HG02759 (cell line): ENCODE data around the gene HDHD3.
"Not testable (repeated sequence)": the region's sequence is repeated elsewhere in the genome, so short reads cannot be mapped to it uniquely, and the experiment has no call there.

Experiments
- ATAC-seq: cut with Tn5 transposase; IDR thresholded peaks from one replicate; pipeline ENCODE4 v1.9.1; 2021; ENCODE audit warnings: mild to moderate bottlenecking, moderate library complexity; ENCODE audit not compliant: unreplicated experiment

Gene HDHD3

DNA sequence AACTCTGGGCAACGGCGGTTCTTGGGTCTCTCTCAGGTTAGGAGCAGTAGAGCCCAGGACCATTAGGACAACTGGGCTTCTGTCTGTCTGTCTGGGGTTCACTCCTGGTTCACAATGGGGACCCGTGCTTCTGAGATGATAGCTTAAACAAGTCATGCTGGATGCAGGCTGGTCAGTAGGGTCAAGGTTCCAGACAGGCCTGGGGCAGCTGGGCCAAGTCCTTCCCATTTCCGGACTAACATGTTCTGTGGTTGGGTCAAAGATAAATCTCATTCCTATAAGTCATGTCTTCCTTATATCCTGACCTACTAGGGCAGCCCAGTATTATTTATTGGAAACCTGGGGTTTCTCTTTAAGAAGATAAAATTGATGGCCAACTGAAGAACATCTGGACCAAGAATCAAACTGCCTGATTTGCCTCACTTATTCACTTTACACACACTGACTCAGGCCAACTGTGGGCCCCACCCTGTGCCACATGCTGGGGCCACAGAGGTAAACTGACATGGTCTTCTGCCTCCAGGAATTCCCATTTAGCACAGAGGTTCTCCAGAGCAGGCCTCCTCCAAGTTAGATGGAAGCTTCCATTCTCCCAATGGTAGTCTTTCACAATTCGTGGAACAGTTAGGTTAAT is 8.3 kb downstream of the HDHD3 start:
- no peak for ATAC-seq

DNA sequence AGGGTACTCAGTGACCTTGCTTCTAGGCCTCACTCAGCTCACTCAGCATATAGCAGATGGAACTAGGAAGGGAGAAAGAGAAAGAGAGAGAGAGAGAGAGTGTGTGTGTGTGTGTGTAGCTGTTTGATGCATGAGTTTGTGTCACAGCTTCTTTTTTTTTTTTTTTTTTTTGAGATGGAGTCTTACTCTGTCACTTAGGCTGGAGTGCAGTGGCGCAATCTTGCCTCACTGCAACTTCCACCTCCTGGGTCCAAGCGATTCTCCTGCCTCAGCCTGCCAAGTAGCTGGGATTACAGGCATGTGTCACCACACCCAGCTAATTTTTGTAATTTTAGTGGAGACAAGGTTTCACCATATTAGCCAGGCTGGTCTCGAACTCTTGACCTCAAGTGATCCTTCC is 11.1 kb downstream of the HDHD3 start:
- ATAC-seq: not testable (repeated sequence)

- ATAC-seq: no peak
Measured at GRCh38 chr9:113364951-113365350, 11.8 kb downstream of the HDHD3 start.

GRCh38 chr9:113363336-113363735 is 13.4 kb downstream of the HDHD3 start:
- no peak for ATAC-seq

DNA sequence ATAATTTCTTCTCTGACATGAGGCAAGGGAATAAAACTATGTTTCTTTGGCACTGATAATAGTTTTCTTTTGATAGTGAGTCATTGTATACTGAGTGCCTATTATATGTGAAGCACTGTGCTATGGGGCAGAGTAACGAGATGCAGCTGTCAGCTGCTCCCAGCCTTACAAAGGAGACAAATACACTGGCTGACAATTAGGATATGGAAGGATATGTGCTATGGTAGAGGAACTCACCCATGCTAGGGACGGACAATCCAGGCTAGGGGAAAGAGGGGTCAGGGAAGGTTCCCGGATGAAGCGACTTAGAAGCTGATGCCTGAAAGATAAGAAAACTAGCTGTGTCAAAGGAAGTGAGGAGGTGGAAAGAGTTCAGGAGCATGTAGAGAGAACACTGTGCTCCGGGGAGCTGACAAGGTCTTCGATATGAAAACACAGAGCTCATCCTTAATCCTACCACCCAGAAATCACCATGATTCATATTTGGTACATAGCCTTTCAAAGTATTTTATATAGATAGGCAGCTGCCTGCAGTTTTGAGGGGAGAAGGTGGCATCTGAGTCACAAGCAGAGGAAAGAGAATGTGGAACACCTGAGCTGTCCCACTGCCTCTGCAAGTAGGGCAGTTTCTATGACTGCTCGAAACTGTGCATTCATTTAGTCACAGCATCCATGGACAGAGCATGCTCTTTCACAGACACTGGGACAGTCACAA is 15.3 kb downstream of the HDHD3 start:
- ATAC-seq: no peak

- no peak for ATAC-seq
Measured at GRCh38 chr9:113360242-113360842, 16.4 kb downstream of the HDHD3 start.

GRCh38 chr9:113359385-113359784 is 17.4 kb downstream of the HDHD3 start:
- ATAC-seq: no peak

DNA sequence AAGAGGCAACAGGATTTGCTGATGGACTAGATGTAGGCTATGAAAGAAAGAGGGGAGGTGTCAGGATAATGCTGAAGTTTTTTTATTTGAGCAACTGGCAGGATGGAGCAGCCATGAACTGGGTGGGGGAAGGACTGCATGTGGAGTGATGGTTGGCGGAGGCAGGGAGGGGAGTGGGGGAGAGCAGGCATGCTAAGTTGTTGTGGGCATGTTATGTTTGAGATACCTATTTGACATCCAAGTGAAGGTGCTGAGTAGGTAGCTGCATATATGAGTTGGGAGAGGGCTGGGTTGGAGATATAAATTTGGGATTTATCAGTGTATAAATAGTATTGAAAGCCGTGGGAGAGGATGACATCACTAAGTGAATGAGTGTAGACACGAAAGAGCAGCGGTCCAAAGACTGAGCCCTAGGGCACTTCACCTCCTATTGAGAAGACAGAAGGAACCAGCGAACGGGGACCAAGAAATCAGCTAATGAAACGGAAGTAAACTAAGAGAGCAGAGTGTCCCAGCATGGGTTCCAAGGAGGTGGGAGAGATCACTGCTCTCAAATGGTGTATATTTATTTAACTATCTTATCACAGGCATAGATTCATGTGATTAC is 20.0 kb downstream of the HDHD3 start:
- no peak for ATAC-seq

DNA sequence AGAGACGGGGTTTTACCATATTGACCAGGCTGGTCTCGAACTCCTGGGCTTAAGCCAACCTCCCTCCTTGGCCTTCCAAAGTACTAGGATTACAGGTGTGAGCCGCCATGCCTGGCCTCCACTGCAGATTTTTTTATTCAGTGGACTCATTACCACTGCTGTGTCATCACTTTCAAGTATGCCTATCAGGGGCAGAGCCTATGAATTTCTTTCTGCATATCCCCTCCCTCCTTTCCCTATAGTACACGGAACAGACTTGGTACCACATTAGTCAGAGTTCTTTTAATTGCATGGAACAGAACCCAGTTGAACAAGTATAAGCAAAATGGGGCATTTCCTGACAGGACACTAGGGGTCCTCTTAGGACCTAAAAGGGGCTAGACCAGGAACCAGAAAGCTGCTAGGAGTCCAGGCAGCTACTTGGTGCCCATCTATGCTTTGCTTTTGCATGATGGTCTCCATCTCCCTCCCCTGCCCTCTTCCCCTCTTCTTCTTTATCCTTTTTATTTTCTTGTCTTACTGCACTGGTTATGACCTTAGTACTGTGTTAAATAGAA is 21.7 kb downstream of the HDHD3 start:
- ATAC-seq: no peak

DNA sequence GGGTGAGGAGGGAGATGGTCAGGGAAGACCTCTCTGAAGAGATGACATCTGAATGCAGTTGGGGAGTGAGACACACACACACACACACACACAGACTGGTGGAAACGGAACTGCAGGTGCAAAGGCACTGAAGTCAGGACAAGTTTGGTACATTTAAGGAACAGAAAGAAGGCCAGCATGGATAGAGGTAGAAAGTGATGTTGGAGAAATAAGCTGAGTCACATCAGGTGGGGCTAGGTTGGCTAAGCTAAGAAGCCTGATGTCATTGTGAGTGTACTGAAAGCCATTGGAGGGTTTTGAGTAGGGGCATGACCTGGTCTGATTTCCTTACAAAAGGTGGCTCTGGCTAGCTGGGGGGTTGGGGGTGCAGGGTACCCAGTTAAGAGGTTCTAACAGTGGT is 24.4 kb downstream of the HDHD3 start:
- no peak for ATAC-seq

- ATAC-seq: no peak
Measured at GRCh38 chr9:113352006-113352405, 24.8 kb downstream of the HDHD3 start.

GRCh38 chr9:113350937-113351336 is 25.8 kb downstream of the HDHD3 start:
- ATAC-seq: no peak

DNA sequence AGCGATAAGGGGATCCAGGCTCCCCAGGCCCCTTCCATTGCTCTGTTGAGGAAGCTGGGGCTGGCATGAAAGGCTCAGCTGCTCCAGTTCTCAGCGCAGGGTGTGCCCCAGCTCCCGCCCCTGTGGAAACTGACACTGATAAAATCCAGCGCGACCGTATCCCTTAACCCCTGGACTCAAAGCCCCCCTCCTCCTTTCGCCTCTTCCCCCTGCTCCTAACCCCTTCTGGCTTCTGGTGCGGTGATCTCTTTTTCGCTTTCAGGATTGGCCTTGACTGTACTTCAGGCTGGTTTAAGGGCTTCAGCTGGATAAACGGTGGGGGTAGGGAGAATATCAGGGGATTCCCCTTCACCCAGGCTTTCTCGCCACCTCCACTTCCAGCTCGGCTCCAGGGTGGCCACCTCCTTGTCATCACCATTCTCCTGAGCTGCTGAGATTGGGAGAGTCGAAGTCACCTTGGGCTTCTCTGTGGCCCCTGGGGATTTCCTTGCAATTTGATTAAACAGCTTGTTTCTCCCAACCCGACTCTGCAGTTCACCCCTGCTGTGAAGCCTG is 26.6 kb downstream of the HDHD3 start:
- ATAC-seq: peak; percentile 8

- ATAC-seq: peak; percentile 51
Measured at GRCh38 chr9:113349445-113350094, 27.2 kb downstream of the HDHD3 start, which contains the start of gene BSPRY. BSPRY (plus strand) TSS chr9:113349541; CDS start chr9:113349580, 39 bp downstream.

- no peak for ATAC-seq
Measured at GRCh38 chr9:113349066-113349444, 27.7 kb downstream of the HDHD3 start.

DNA sequence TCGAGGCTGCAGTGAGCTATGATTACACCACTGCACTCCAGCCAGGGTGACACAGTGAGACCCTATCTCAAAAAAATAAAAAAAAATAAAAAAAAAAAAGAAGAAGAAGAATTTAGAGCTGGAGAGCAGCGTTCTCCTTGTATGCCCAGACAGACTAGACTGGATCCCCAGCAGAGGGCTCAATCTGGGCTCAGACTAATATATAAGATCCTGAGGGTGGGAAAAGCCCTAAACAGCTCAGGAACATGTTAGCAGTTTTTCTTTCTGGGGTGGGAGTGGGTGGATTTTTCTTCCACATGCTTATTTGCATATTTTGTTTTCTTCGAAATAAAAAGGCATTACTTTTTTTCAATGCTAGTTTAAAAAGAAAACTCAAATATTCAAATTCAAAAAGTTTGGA is 28.3 kb downstream of the HDHD3 start:
- ATAC-seq: no peak

GRCh38 chr9:113345671-113346070 is 31.1 kb downstream of the HDHD3 start:
- ATAC-seq: no peak

DNA sequence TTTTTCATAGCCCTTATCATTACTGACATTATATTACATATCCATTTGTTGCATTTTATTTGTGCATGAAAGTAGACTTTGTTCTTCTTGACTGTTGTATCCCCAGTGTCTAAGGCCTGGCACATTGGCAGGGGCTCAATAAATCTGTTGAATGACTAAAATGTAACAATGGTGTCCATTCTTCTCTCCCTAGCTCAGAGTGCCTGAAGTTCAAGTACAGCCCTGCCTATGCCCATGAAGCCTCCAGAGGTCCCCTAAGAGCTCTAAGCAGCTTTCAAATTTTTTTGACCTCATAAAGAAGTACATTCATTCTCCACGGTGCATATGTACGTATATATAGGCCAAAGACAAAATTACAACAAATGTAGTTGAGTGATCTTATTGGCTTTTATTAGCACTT is 31.6 kb downstream of the HDHD3 start:
- ATAC-seq: no peak

DNA sequence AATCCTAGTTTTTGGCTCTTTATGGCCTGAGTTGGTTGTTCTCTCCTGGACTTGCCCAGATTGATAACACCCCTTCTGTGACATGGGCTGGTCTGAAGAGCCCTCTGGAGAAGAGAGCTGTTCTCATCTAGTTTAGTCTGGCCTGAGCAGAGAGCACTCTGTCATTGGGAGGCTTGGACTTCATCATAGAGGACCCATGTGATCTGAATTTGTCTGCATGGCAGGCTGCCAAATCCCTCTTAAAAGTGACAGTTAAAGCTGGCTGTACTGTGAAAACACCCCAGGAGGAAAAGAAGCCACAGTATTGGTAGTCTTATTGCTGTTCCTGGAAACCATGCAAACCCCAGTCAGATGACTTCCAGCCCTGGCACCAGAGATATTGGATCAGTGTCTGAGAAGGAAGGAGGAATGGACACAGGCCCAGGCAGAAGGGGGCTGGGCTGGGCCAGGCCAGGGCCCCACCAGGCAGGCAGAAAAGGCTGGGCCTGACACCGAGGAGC is 33.0 kb downstream of the HDHD3 start:
- no peak for ATAC-seq

DNA sequence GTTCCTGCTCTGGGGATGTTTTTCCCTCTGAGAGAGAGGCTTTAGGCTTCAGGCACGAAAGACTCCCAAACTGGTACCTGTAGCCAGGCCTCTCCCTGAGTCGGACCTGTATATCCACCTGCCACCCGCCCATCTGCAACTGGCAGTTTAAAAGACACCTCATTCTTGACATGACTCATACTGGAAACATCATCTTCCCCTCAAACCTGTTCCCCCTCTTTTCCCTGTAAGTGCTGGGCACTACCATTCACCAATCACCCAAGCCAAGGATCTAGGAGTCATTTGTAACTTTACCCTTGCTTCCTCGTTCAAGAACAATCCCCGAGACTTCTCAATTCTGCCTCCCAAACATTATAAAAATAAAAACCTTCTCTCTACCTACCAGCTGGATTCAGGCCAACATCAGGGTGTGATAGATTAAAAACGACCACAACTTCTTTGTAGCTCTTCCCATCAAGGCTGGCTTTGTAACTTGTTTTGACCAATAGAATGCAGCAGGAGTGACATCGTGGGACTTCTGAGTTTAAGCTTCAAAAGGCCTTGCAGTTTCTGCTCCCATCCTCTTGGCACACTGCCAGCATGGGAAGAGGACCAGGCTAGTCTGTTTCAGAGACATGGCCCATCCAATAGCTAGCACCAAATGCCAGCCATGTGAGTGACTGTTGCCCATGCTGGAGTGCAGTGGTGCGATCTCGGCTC is 34.9 kb downstream of the HDHD3 start:
- ATAC-seq: no peak
